H1 (cell line): ENCODE results near the gene LTF. TPM values are rescaled to one million over a fixed set of nuclear protein-coding genes. Genes with fewer than 3 reads are reported as not detected.

Experiments used
- ASH2L ChIP-seq: fragments of 200-600, 300-600 bp; sonication (generic); IDR thresholded peaks from one replicate; pipeline ENCODE4 v1.7.1; 2017; ENCODE audit warnings: low read length
- ATF2 ChIP-seq: IDR thresholded peaks from 2 replicates; pipeline ENCODE4 v1.6.1; 2012; ENCODE audit warnings: low read length, inconsistent platforms
- CTCF ChIP-seq, 3 experiments: IDR thresholded peaks; 1 replicate in 2 of 3; 2 replicates in 1 of 3; pipeline versions ENCODE4 v1.5.1 to v1.6.1; 2011; ENCODE audit warnings: low read length in 3 of 3, mild to moderate bottlenecking in 3 of 3, inconsistent platforms in 2 of 3, low read depth in 1 of 3, moderate library complexity in 1 of 3; ENCODE audit not compliant: insufficient read depth in 1 of 3; ENCODE audit errors: control extremely low read depth in 1 of 3
- GTF2F1 ChIP-seq: IDR thresholded peaks from 2 replicates; pipeline ENCODE4 v1.6.1; 2012; ENCODE audit warnings: low read depth, low read length, improper control_type of control experiment, borderline replicate concordance
- NRF1 ChIP-seq: IDR thresholded peaks from 2 replicates; pipeline ENCODE4 v1.6.1; 2011; ENCODE audit warnings: mild to moderate bottlenecking, low read depth, low read length, improper control_type of control experiment
- RBBP5 ChIP-seq: IDR thresholded peaks from 2 replicates; pipeline ENCODE4 v1.7.1; 2012; ENCODE audit warnings: low read depth, mild to moderate bottlenecking, inconsistent platforms, low read length, moderate library complexity, borderline replicate concordance
- SP4 ChIP-seq: IDR thresholded peaks from 2 replicates; pipeline ENCODE4 v1.6.1; 2012; ENCODE audit warnings: low read length, inconsistent platforms
- polyA plus RNA-seq, 7 experiments: library from polyadenylated mRNA; depleted of rRNA in 3 of 7; stranded (reverse) in 5 of 7; unstranded in 2 of 7; fragments of >200 nt in 5 of 7; fragments of 200-250 nt in 2 of 7; gene quantifications; 1 replicate in 5 of 7; 2 replicates in 1 of 7; 4 replicates in 1 of 7; pipeline versions ENCODE4 v1.2.1 to v1.2.3, GENCODE V29; 2011 to 2013; ENCODE audit warnings: missing spikeins in 2 of 7, mixed read lengths in 2 of 7
- total RNA-seq: library from RNA; stranded (reverse); fragmentation: NEBNext Ultra II Directional; extraction: Animal tissue kit (Norgen Biotek cat#: 25700); gene quantifications from 2 replicates; pipeline ENCODE4 v1.2.1, GENCODE V29; 2021

LTF gene
- total and polyA plus RNA-seq, 2 of the 8 experiments (the other 6 are each of a cell fraction or from before 2014, with no cell fraction given) = 0.23 to 0.99 TPM

GRCh38 chr3:46480491-46481195 lies 15.9 kb upstream of the LTF start (continued):
- no peak for TF ChIP-seq NRF1
- TF ChIP-seq ATF2 = no peak
- TF ChIP-seq ASH2L = no peak
- no peak for TF ChIP-seq RBBP5
- TF ChIP-seq CTCF (IDR thresholded peaks at IDR 0.05; ENCODE audit: control extremely low read depth in 1 of 3, insufficient read depth in 1 of 3, low read depth in 1 of 3, low read length in 3 of 3) = no peak
- TF ChIP-seq GTF2F1 = no peak
- TF ChIP-seq SP4 = no peak
